Lower lobe of right lung (tissue), 2 donors: ENCODE results near the gene MAP3K2. TPM values are rescaled to one million over a fixed set of nuclear protein-coding genes. Genes with fewer than 3 reads are reported as not detected.

Experiments
- ATAC-seq, 2 donors: fragments of 200-7000 bp; cut with Tn5 transposase; one replicate each; pipeline ENCODE4 v1.9.1; 2020 to 2022; ENCODE audit warnings: mild to moderate bottlenecking in 2 of 2, moderate library complexity in 2 of 2
- DNase-seq: peaks from one replicate; pipeline ENCODE4 v3.0.0-alpha.2; 2020
- H3K27ac ChIP-seq: fragments of 200-600 bp; one replicate; pipeline ENCODE4 v1.8.0; 2022
- H3K27me3 ChIP-seq: fragments of 200-600 bp; one replicate; pipeline ENCODE4 v1.8.0; 2022; ENCODE audit warnings: low read depth
- H3K36me3 ChIP-seq: fragments of 200-600 bp; one replicate; pipeline ENCODE4 v1.8.0; 2022; ENCODE audit warnings: mild to moderate bottlenecking
- H3K4me1 ChIP-seq: fragments of 200-600 bp; one replicate; pipeline ENCODE4 v1.8.0; 2022
- H3K4me3 ChIP-seq: fragments of 200-600 bp; one replicate; pipeline ENCODE4 v1.8.0; 2022; ENCODE audit warnings: mild to moderate bottlenecking
- H3K9me3 ChIP-seq: fragments of 200-600 bp; one replicate; pipeline ENCODE4 v1.8.0; 2022
- CTCF ChIP-seq: fragments of 200-600 bp; IDR thresholded peaks from one replicate; pipeline ENCODE4 v1.8.0; 2022; ENCODE audit warnings: antibody characterized with exemption, mild to moderate bottlenecking
- intact Hi-C: fragments of 100-400 bp; cut with DNase I; formaldehyde crosslinking; loops from one replicate; pipeline ENCODE4 v1.11.0; 2022
- total RNA-seq: library from RNA; stranded (reverse); fragmentation: NEBNext Ultra II Directional; extraction: Animal tissue kit (Norgen Biotek cat#: 25700); gene quantifications from one replicate; pipeline ENCODE4 v1.2.1, GENCODE V29; 2021
- donor health status: DM: no; HTN: yes; CAD: no; lungs with severe emphysema.

MAP3K2 gene
- total RNA-seq, 1 donor from 2014 or later, result 78.4 TPM

GRCh38 chr2:127305990-127306585, 81.7 kb downstream of the MAP3K2 start:
- ATAC-seq, result no peak
- Histone ChIP-seq H3K27me3 (no peaks in the 10 kb centered on the region), H3K27ac (no peak overlapping the region), H3K4me1 (no peaks in the 10 kb centered on the region), H3K36me3 (peaks cover 61% of the 10 kb centered on the region), H3K4me3 (no peak overlapping the region), H3K9me3 (no peaks in the 10 kb centered on the region)
- no peak for TF ChIP-seq CTCF
- intact Hi-C loops, result no loop called here
- no peak for DNase-seq

GRCh38 chr2:127302168-127302567, 85.6 kb downstream of the MAP3K2 start:
- Histone ChIP-seq H3K9me3 (no peaks in the 10 kb centered on the region), H3K27ac (no peak overlapping the region), H3K27me3 (no peaks in the 10 kb centered on the region), H3K36me3 (peaks cover 23% of the 10 kb centered on the region), H3K4me1 (no peaks in the 10 kb centered on the region), H3K4me3 (no peak overlapping the region)
- intact Hi-C loops, result no loop called here
- no peak for TF ChIP-seq CTCF
- ATAC-seq, result no peak
- no peak for DNase-seq

GRCh38 chr2:127293748-127294562, 93.8 kb downstream of the MAP3K2 start, which contains the start of gene ERCC3:
ERCC3 (minus strand) TSS chr2:127294144; CDS start chr2:127294081, 63 bp downstream.
- peak; percentile 95 to 99 for ATAC-seq
- Histone ChIP-seq H3K4me3 (peak within 1 kb of the TSS; percentile 96), H3K4me1 (peaks cover 16% of the 10 kb centered on the region), H3K36me3 (peaks cover 42% of the 10 kb centered on the region), H3K9me3 (no peaks in the 10 kb centered on the region), H3K27ac (peak within 1 kb of the TSS; percentile 81), H3K27me3 (no peaks in the 10 kb centered on the region)
- DNase-seq, result peak; percentile 91
- no peak for TF ChIP-seq CTCF
- intact Hi-C loops, result no loop called here

GRCh38 chr2:127293386-127293747, 94.4 kb downstream of the MAP3K2 start:
- no peak for TF ChIP-seq CTCF
- Histone ChIP-seq H3K9me3 (no peaks in the 10 kb centered on the region), H3K27ac (peak overlapping the region; percentile 81), H3K4me3 (peak overlapping the region; percentile 96), H3K4me1 (peaks cover 16% of the 10 kb centered on the region), H3K27me3 (no peaks in the 10 kb centered on the region), H3K36me3 (peaks cover 48% of the 10 kb centered on the region)
- DNase-seq (no peak), ATAC-seq (peak; percentile 12 to 48)
- intact Hi-C loops, result no loop called here

GRCh38 chr2:127288274-127288673, 99.5 kb downstream of the MAP3K2 start:
- Histone ChIP-seq H3K4me3 (no peak overlapping the region), H3K9me3 (no peaks in the 10 kb centered on the region), H3K36me3 (peaks cover 99% of the 10 kb centered on the region), H3K27me3 (no peaks in the 10 kb centered on the region), H3K4me1 (peaks cover 9% of the 10 kb centered on the region), H3K27ac (no peak overlapping the region)
- no peak for DNase-seq
- TF ChIP-seq CTCF, result no peak
- intact Hi-C loops, result no loop called here
- ATAC-seq, result no peak
